PC-9 (cell line): Measurements from ENCODE around the gene CUL9.

Experiments used
- CTCF ChIP-seq: fragments of 200-600 bp; sonication (generic); conservative IDR thresholded peaks from 2 replicates; pipeline ENCODE4 v1.6.1; 2017; ENCODE audit warnings: mixed run types, antibody characterized with exemption, mild to moderate bottlenecking, moderate library complexity
- EZH2 ChIP-seq: fragments of 200-600 bp; sonication (generic); IDR thresholded peaks from 2 replicates; pipeline ENCODE4 v1.8.0; 2017; ENCODE audit warnings: antibody characterized with exemption, low read depth

- no peak for TF ChIP-seq EZH2
- TF ChIP-seq CTCF = no peak
Observed at GRCh38 chr6:43223175-43223574, 41.2 kb downstream of the CUL9 start.
